Measurements from ENCODE around the gene ARRB1.

GRCh38 chr11:75281469-75282095, 69.9 kb downstream of the ARRB1 start:
- TF ChIP-seq POLR2A (IDR thresholded peaks at IDR 0.05; ENCODE audit: low read depth, low read length) (no peak), TAF1 (IDR thresholded peaks at IDR 0.05; ENCODE audit: borderline replicate concordance, low read depth, low read length) (no peak), POLR2AphosphoS5 (IDR thresholded peaks at IDR 0.05; ENCODE audit: low read depth, low read length) (no peak)

All from GM12892 (cell line).